GM19395 (cell line): ENCODE measurements around the gene AHCYL2.
A peak's percentile ranks its signal among the peaks of the same experiment; 100 is the strongest.

ENCODE experiments used
- ATAC-seq: cut with Tn5 transposase; IDR thresholded peaks from one replicate; pipeline ENCODE4 v1.9.1; 2021; ENCODE audit warnings: mild to moderate bottlenecking, moderate library complexity; ENCODE audit not compliant: unreplicated experiment

Gene AHCYL2

DNA sequence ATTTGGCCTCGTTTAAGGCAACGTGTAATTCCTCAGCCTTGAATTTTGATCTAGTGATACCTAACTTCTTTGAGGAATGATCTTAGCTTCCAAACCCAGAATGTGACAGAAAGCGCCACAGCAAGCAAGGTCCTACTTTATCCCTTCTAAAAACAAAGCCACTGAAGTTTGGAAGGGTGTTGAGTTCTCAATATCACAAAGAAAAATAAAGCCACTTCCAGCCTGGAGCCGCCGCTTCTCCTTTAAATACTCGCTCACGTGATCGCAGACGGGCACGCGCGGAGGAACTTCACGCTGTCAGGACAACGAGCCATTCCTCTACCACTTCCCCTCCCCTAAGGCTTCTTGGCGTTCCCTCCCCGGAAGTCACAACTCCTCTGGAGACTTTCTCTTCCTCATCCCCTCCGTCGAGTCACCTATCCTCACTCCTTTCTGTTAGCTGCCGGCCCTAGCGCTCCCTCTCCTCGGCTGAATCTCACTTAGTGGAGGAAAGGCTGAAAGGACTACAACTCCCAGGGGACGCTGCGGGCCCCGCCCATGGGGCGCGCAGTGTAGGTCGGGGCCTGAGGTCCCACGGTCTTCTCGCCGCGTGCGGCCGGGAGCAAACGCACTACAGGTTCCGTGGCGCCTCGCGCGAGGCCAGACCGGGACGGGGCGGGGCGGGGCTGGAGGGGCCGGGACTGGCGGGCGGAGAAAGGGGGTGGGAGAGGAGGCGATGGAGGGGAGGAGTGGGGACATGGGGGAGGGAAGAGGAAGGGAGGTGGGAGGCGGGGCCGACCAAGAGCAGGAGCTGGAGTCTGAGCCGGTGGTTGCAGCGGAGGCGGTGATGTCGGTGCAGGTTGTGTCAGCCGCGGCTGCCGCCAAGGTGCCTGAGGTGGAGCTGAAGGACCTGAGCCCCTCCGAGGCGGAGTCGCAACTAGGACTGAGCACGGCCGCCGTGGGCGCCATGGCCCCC, at the start of gene AHCYL2:
AHCYL2 (plus strand) TSS at position 780 of the 955 bp plus-strand sequence.
- ATAC-seq: peak; percentile 86

DNA sequence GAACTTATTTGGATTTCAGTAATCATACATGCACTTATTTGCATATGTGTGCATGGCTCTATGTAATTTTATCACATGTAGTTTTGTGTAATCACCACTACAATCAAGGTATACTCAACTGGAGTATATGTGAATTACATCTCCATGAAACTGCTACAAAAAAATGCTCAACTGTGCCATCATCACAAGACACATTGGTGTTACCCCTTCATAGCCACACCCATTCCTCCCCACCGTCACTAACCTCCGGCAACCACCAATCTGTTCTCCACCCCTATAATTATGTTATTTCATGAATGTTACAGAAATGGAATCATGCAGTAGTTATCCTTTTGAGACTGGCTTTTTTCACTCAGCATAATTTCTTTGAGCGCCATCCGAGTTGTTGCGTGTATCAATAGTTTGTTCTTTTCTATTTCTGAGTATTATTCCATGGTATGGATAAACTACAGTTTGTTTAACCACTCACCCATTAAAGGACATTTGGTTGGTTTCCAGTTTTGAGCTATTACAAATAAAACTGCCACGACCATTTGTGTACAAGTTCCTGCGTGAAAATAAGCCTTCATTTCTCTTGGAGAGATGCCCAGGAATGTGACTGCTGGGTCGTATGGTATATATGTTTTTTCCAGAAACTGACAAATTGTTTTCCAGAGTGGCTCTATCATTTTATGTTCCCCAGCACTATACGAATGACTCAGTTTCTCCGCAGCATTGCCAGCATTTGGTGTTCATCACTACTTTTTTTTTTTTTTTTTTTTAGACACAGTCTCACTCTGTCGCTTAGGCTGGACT, 47.7 kb upstream of the AHCYL2 start:
- ATAC-seq: no peak

DNA sequence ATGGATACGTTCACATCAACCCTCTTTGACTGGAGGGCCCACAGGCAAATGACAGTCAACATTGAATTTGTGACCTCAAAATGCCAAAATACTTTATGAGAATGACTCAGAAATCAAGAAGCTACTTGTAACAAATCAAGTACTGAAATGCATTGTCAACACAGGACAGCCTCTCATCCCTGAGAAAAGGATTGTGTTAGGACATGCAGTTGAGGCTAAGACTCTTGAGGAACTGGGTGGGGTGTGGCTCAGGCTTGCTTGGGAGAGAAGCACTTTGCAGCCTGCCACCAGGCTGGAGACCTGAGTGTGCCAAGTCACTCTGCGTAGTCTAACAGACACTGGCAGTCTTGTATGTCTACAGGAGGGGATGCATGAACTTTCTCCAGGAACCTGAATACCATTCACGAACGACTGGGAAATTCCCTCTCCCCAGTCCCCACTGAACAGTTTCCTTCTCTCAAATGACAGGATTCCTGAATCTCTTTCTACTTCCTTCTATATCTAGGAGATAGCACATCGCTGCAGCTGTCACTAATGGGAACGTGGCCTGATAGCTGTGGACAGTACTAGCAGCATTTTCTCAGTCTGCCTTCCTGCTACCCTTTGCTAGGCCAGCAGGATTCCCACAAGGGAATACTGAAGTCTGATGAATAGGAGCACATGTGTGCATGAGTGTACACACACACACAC, 39.7 kb upstream of the AHCYL2 start:
- no peak for ATAC-seq

DNA sequence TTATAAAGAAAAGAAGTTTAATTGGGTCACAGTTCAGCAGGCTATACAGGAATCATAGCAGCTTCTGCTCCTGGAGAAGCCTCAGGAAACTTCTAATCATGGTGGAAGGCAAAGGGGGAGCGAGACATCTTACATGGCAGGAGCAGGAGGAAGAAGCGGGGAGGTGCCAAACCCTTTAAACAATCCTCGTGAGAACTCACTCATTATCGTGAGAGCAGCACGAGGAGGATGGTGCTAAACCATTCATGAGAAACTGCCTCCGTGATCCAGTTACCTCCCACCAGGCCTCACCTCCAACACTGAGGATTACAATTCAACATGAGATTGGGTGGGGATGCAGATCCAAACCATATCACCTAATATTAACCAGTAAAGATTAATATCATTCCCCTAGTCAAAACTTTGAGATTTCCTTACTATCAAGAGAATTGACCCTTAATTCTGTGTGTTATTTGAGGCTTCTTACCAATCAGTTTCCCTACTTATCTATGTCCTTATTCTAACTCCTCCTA, 38.0 kb upstream of the AHCYL2 start:
- no peak for ATAC-seq

DNA sequence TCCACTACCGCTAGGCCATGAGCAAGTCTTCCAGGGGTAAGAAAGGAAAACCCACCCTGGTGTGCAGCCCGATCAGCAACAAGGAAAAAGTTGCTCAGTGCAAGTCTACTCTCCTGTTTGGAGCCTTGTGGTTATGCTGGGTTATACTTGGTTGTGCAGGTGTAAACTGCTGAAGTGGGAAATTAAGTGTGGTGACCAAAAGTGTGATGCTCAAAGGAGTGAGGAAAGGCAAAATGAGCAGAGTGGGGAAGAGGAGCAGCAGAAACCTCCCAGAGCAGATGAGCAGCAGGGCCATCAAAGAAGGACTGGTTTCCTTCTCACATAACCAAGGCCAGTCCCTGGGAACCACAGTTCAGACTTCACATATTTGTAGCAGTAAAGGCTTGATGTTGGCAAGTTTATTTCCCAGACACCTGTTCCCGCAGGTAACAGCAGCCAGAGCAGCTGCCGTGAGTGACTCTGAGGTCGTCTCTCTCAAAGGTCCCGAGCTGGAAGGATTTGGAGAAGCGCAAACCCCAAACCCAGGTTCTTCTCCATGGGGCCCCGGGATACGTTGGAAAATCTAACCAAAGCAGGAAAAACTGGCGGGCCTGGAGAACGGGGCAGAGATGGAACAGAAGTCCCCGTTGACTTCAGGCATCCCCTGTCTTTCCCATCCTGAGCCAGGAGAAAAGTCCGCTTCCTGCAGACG, 37.0 kb upstream of the AHCYL2 start:
- ATAC-seq: no peak

DNA sequence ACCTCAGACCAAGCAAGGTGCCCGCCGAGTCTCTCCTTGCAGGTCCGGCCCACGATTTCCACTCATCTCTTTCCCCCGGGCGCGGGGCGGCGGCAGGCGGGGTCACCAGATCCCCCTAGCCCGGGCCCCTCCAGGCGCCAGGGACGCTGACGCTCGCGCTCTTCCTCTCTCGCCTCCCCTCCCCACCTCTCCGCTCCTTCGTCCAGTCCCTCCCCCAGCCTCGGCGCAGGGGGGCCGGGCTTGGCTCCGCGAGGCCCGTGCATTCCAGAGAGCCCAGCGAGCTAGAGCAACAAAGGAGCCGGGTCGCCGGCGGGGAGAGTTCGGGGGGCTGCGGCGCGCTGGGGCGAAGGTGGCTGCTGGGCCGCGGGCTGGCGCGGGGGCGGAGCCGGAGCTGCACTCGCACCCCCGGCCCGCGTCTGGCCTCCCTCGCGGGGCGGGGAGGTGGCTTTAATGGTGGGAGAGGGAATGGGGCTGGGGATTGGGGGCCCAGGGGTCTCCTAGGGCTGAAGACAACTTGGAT, 36.4 kb upstream of the AHCYL2 start, which contains the start of gene SMO:
SMO (plus strand) TSS at position 262 of the 520 bp plus-strand sequence. CDS start 519 bp downstream, outside the sequence.
- no peak for ATAC-seq

DNA sequence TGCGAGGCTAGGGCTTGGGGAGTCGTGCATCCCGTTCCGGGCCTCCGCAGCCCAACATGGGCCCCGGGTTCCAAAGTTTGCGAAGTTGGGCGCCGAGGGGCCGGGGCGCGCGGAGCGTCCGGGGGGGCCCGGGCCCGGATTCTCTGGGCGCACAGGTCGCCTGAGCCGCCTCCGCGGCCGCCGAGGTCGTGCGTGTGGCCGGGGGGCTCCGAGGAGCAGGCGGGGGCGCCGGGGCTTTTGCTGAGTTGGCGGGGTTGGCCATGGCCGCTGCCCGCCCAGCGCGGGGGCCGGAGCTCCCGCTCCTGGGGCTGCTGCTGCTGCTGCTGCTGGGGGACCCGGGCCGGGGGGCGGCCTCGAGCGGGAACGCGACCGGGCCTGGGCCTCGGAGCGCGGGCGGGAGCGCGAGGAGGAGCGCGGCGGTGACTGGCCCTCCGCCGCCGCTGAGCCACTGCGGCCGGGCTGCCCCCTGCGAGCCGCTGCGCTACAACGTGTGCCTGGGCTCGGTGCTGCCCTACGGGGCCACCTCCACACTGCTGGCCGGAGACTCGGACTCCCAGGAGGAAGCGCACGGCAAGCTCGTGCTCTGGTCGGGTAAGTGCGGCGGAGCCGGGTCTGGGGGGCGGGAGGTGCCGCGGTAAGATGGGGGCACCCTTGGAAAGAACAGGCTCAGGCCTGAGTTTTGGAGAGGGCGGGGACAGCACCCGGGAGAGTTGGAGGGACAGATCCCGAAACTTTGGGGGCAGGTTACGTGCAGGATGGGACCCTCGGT, 35.8 kb upstream of the AHCYL2 start:
- ATAC-seq: no peak

DNA sequence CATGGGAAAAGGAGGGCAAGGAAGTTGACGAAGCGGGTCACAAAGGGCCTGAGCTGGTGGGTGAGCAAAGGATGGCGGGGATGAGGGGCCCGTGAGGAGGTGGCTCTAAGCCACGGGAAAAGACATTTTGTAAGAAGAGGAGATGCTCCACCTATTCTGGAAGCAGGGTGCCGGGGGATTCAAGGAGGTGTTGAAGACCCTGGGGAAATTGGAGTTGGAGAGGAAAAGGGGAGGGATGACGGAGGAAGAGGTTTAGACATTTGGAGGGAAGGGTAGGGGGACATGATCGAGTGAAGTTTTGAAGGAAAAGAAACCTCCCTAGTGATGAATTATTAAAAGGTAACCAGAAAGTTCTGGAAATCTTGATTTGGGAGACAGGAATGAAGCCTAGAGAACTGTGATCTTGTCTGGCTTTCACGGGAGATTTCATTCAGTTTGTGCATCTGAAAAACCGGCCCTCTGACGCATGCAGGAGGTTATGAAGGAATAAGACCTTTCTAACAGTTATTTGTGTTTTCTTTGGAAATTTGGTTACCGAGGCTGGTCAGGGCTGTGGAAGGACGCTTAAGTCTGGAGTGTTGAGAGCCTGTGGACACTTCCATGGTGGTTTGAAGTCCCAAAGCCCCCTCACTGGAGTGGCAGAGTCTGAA, 35.0 kb upstream of the AHCYL2 start:
- no peak for ATAC-seq

DNA sequence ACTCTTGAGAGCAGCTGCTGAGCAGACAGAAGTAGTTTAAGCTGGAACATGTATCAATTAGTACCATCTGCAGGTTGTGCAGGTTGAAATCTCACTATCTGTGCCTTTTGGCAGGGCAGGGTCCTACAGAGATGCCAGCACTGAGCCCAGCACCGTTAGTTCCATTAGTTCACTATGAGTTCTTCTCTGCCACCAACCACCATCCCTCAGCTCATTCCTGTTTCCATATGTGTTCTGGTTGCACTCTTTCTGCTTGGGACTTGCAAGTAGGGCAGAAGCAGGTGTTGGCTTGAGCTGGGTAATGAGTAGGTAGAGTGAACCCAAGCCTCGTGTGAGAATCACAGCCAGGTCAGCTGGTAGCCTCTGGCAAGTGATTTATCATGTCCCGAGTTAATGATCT, 33.6 kb upstream of the AHCYL2 start:
- no peak for ATAC-seq

DNA sequence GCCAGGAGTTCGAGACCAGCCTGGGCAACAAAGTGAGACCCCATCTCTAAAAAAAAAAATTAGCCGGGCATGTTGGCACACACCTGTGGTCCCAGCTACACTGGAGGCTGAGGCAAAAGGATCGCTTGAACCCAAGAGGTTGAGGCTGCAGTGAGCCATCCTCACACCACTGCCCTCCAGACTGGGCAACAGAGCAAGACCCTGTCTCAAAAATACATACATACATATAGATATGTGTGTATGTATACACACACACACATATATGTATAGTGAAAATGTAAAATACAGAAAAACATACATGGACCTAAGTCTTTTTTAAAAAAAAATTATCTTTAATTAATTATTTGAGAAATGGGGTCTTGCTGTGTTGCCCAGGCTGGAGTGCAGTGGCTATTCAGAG, 30.9 kb upstream of the AHCYL2 start:
- ATAC-seq: no peak

DNA sequence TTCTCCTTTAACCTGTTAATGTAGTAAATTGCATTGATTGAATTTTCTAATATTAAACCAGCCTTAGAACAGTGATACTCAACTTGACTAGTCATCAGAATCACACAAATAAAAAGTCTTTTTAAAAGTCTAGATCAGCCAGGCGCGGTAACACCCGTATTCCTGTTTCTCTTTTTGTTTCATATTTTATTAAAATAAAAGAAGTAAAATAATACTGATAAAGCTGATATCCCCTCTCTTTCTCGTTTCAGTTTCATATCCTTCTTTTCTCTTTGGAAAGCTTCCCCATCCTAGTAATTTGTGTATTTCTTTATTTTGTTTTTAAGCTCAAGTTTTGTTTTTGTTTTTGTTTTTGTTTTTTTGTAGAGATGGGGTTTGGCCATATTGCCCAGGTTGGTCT, 27.1 kb upstream of the AHCYL2 start:
- ATAC-seq: no peak

DNA sequence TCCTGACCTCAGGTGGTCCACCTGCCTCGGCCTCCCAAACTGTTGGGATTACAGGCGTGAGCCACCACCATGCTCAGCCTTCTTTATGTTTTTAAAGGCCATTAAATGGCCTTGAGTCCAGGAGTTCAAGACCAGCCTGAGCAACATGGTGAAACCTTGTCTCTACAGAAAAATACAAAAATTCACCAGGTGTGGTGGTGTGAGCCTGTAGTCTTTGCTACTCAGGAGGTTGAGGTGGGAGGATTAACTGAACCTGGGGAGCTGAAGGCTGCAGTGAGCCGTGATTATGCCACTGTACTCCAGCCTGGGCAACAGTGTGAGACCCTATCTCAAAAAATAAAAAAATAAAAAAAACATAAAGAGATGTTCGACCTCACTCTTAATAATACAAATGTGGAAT, 25.4 kb upstream of the AHCYL2 start:
- ATAC-seq: no peak

DNA sequence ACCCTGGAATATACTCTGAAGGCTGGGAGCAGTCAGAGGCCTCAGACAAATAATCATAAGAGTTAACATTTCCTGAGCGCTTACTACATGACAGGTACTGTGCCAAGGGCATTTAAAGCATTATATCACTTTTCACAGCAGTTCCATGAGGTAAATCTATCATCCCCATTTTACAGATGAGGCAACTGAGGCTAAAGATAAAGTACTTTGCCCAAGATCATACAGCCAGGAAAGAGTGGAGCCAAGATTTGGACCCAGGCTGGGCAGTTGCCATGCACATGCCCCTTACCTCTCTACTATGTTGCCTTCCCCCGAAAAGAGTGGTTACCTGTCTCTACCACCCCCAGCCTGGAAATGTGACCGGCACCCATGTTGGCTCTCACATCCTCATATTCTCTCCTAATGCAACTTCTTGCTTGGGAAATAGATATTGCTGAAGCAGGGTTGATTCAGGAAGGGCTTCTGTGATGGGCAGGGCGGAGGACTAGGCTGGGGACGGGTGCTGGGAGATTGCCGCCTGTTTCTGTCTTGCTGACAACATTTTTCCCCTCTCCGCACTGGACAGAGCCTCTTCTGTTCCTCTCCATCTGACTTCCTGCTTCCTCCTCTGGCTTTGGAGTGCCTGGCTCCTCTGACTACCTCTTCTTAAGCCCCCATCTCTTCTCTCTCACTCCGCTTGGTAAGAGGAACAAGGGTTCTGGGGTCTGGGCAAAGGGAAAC, 22.6 kb upstream of the AHCYL2 start:
- ATAC-seq: no peak

DNA sequence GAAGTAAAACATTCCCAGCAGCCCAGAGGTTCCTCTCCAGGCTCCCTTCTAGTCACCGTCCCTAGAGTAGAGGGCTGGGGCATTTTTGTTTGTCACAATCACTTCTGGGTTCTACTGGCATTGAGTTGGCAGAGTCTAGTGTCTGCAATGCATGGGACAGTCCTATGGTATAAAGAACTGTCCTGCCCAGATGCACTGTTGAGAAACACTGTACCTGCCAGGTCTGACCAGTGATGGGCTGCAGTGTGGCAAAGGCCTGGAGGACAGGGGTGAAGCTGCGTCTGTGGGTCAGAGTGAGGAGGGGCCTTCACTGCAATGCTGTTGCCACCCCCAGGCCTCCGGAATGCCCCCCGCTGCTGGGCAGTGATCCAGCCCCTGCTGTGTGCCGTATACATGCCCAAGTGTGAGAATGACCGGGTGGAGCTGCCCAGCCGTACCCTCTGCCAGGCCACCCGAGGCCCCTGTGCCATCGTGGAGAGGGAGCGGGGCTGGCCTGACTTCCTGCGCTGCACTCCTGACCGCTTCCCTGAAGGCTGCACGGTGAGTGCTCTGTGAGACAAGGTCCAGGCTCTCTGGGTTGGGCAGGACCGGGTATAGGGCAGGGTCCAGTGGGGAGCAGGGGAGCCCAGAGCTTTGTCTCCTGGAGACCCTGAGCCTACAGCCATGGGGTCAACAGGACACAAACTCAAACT, 21.6 kb upstream of the AHCYL2 start:
- ATAC-seq: no peak

DNA sequence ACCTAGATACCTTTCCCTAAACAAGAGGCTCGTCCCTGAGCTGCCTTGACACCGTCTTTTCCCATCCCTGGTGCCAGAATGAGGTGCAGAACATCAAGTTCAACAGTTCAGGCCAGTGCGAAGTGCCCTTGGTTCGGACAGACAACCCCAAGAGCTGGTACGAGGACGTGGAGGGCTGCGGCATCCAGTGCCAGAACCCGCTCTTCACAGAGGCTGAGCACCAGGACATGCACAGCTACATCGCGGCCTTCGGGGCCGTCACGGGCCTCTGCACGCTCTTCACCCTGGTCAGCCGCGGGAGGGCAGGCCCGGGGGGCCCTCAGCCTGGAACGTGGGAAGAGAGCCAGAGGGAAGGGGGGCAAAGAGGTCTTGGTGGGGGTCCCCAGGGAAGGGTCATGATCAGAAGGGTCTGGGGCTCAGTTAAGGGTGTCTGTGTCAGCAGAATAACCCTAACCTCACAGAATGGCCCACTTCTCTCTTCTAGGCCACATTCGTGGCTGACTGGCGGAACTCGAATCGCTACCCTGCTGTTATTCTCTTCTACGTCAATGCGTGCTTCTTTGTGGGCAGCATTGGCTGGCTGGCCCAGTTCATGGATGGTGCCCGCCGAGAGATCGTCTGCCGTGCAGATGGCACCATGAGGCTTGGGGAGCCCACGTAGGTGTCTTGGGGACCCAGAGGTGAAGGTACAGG, 19.6 kb upstream of the AHCYL2 start:
- no peak for ATAC-seq

DNA sequence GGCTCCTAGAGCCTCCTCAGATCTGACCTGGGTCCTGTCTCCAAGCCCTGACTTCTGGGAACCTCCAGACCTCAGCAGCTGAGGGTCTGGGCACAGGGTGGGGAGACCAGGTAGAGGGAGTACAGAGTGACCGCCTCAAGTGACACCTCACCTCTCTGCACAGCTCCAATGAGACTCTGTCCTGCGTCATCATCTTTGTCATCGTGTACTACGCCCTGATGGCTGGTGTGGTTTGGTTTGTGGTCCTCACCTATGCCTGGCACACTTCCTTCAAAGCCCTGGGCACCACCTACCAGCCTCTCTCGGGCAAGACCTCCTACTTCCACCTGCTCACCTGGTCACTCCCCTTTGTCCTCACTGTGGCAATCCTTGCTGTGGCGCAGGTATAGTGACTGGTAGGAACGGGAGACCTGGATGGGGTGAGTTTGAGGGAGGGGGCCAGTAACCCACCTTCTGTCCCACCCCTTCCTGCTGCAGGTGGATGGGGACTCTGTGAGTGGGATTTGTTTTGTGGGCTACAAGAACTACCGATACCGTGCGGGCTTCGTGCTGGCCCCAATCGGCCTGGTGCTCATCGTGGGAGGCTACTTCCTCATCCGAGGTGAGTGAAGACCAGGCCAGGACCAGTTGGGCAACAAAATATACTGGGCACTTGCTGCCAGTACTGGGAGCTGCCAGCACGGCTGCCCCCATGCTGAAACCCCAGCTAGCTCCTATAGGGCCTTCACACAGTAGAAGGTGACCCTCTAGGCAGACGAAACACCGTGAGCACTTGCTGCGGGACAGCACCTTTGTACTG, 18.6 kb upstream of the AHCYL2 start:
- ATAC-seq: no peak
